GM21529 (cell line): ENCODE measurements around the gene C17orf114.

Experiments
- ATAC-seq: cut with Tn5 transposase; IDR thresholded peaks from one replicate; pipeline ENCODE4 v1.9.1; 2021; ENCODE audit not compliant: unreplicated experiment

Gene C17orf114

GRCh38 chr17:4788159-4788806 is 13.8 kb downstream of the C17orf114 start:
- no peak for ATAC-seq

- ATAC-seq = no peak
Observed at GRCh38 chr17:4786516-4786915, 15.6 kb downstream of the C17orf114 start.

- no peak for ATAC-seq
Observed at GRCh38 chr17:4786106-4786511, 16.0 kb downstream of the C17orf114 start, which contains the start of gene VMO1. Gene VMO1 (minus strand): TSS chr17:4786364. CDS start chr17:4786352, 12 bp downstream.

- no peak for ATAC-seq
Observed at GRCh38 chr17:4785311-4786105, 16.6 kb downstream of the C17orf114 start.

- ATAC-seq = no peak
Observed at GRCh38 chr17:4782652-4783051, 19.5 kb downstream of the C17orf114 start.

GRCh38 chr17:4780325-4780955 is 21.7 kb downstream of the C17orf114 start:
- no peak for ATAC-seq

- no peak for ATAC-seq
Observed at GRCh38 chr17:4777969-4778760, 24.0 kb downstream of the C17orf114 start.

GRCh38 chr17:4772235-4772613 is 29.9 kb downstream of the C17orf114 start:
- no peak for ATAC-seq

GRCh38 chr17:4771519-4772234 is 30.5 kb downstream of the C17orf114 start, which contains the start of gene TM4SF5:
Gene TM4SF5 (plus strand): TSS chr17:4771886. CDS start chr17:4771923, 37 bp downstream.
- no peak for ATAC-seq

GRCh38 chr17:4769628-4770027 is 32.5 kb downstream of the C17orf114 start:
- ATAC-seq = no peak

GRCh38 chr17:4768298-4768697 is 33.8 kb downstream of the C17orf114 start:
- no peak for ATAC-seq

- no peak for ATAC-seq
Observed at GRCh38 chr17:4766723-4767122, 35.4 kb downstream of the C17orf114 start.

GRCh38 chr17:4766201-4766600 is 35.9 kb downstream of the C17orf114 start:
- no peak for ATAC-seq

GRCh38 chr17:4764595-4764994 is 37.5 kb downstream of the C17orf114 start:
- no peak for ATAC-seq

GRCh38 chr17:4759776-4760236 is 42.3 kb downstream of the C17orf114 start:
- ATAC-seq = no peak

GRCh38 chr17:4753392-4753791 is 48.7 kb downstream of the C17orf114 start:
- ATAC-seq = no peak

GRCh38 chr17:4751932-4752331 is 50.2 kb downstream of the C17orf114 start:
- ATAC-seq = no peak
